C4-2B (cell line): ENCODE measurements around the gene HSPB6.

Source experiments
- CTCF ChIP-seq: fragments of 450-650 bp; conservative IDR thresholded peaks from 2 replicates; pipeline ENCODE4 v1.5.1; 2017; ENCODE audit warnings: mild to moderate bottlenecking
- ZFX ChIP-seq: fragments of 450-650 bp; IDR thresholded peaks from 2 replicates; pipeline ENCODE4 v1.6.1; 2017

- TF ChIP-seq CTCF (no peak), ZFX (no peak)
These were observed 41.4 kb downstream of the HSPB6 start for GRCh38 chr19:35715355-35715809.
